ENCODE measurements around the gene PKP3.

- TF ChIP-seq CTCF (optimal IDR thresholded peaks at IDR 0.05 in 1 of 3, IDR thresholded peaks at IDR 0.05 in 1 of 3, conservative IDR thresholded peaks at IDR 0.05 in 1 of 3; ENCODE audit: extremely low read depth in 1 of 3, insufficient read depth in 2 of 3, low read length in 3 of 3): no peak
- TF ChIP-seq EZH2 (IDR thresholded peaks at IDR 0.05; ENCODE audit: low read length): no peak
Measured at GRCh38 chr11:429391-429790, 35.4 kb downstream of the PKP3 start.
